H1 (cell line): ENCODE data around the gene RWDD3. TPM values are rescaled to one million over a fixed set of nuclear protein-coding genes. Genes with fewer than 3 reads are reported as not detected.

Experiments used
- CTCF ChIA-PET: fragments of 300-600 bp; sonication (Branson Sonifier 250); formaldehyde crosslinking; loops from one replicate; lab custom pipeline; 2021; ENCODE audit not compliant: partially characterized antibody; lab: Charles Lee
- POLR2A ChIA-PET: fragments of 300-600 bp; sonication (Branson Sonifier 250); formaldehyde crosslinking; loops from one replicate; lab custom pipeline; 2021; ENCODE audit warnings: inconsistent platforms; ENCODE audit not compliant: partially characterized antibody; lab: Charles Lee
- DNase-seq, 2 experiments: peaks; one replicate each; pipeline versions ENCODE4 v3.0.0 to v3.0.0-alpha.2; 2010 to 2022; ENCODE audit warnings: low spot score in 2 of 2, low read depth in 1 of 2, mixed read lengths in 1 of 2
- FAIRE-seq: peaks from 2 replicates; lab custom pipeline; 2011; peaks lifted over from hg19 to GRCh38; lab: Jason Lieb, UNC
- H2AFZ ChIP-seq: 2 replicates; pipeline ENCODE4 v1.8.1; 2012; ENCODE audit warnings: low read length, inconsistent platforms
- H2AK5ac ChIP-seq: 2 replicates; pipeline ENCODE4 v1.6.1; 2013; ENCODE audit warnings: low read depth, low read length
- H2BK120ac ChIP-seq: replicated peaks from 2 replicates; pipeline ENCODE3; 2013; ENCODE audit warnings: low read depth, low read length, inconsistent platforms
- H2BK12ac ChIP-seq: 2 replicates; pipeline ENCODE4 v1.6.1; 2013; ENCODE audit warnings: low read depth, low read length
- H2BK15ac ChIP-seq: 2 replicates; pipeline ENCODE4 v1.6.1; 2013; ENCODE audit warnings: low read length
- H2BK20ac ChIP-seq: 2 replicates; pipeline ENCODE4 v1.6.1; 2013; ENCODE audit warnings: low read length
- H2BK5ac ChIP-seq: 2 replicates; pipeline ENCODE4 v1.6.1; 2013; ENCODE audit warnings: low read depth, low read length
- H3K14ac ChIP-seq: 2 replicates; pipeline ENCODE4 v1.6.1; 2013; ENCODE audit warnings: inconsistent platforms; ENCODE audit not compliant: insufficient read length
- H3K18ac ChIP-seq: 2 replicates; pipeline ENCODE4 v1.6.1; 2013; ENCODE audit warnings: low read length; ENCODE audit errors: extremely low read depth
- H3K23ac ChIP-seq: 2 replicates; pipeline ENCODE4 v1.6.1; 2013; ENCODE audit warnings: inconsistent platforms; ENCODE audit not compliant: insufficient read length
- H3K23me2 ChIP-seq: 2 replicates; pipeline ENCODE4 v1.6.1; 2013; ENCODE audit warnings: low read depth, low read length
- H3K27ac ChIP-seq: 2 replicates; pipeline ENCODE4 v1.6.1; 2011; ENCODE audit warnings: low read depth, low read length, inconsistent platforms
- H3K27me3 ChIP-seq, 4 experiments: replicated peaks in 1 of 4; 1 replicate in 1 of 4; 2 replicates in 3 of 4; pipeline versions ENCODE4 v1.6.1 to v1.8.1; 2011 to 2013; ENCODE audit warnings: low read length in 3 of 4, mild to moderate bottlenecking in 3 of 4, inconsistent platforms in 2 of 4, mixed read lengths in 2 of 4, moderate library complexity in 1 of 4; ENCODE audit not compliant: control insufficient read depth in 3 of 4, insufficient read depth in 3 of 4; ENCODE audit errors: extremely low read depth in 1 of 4
- H3K36me3 ChIP-seq, 4 experiments: 2 replicates each; pipeline versions ENCODE4 v1.6.1 to v1.8.1; 2011 to 2013; ENCODE audit warnings: mild to moderate bottlenecking in 4 of 4, low read length in 3 of 4, moderate library complexity in 2 of 4, control low read depth in 1 of 4, inconsistent platforms in 1 of 4; ENCODE audit not compliant: insufficient read depth in 4 of 4, control insufficient read depth in 2 of 4
- H3K4ac ChIP-seq: replicated peaks from 2 replicates; pipeline ENCODE3; 2013; ENCODE audit warnings: low read length, low read depth, mixed read lengths, inconsistent platforms; ENCODE audit not compliant: insufficient read length
- H3K4me1 ChIP-seq, 4 experiments: replicated peaks in 1 of 4; 1 replicate in 1 of 4; 2 replicates in 3 of 4; pipeline versions ENCODE4 v1.6.1 to v1.8.1; 2011 to 2013; ENCODE audit warnings: low read length in 3 of 4, inconsistent platforms in 2 of 4, mixed read lengths in 1 of 4; ENCODE audit not compliant: insufficient read depth in 4 of 4, control insufficient read depth in 3 of 4
- H3K4me2 ChIP-seq, 2 experiments: 2 replicates each; pipeline versions ENCODE4 v1.6.1 to v1.8.1; 2011 to 2013; ENCODE audit warnings: low read depth in 2 of 2, low read length in 2 of 2, control low read depth in 1 of 2, inconsistent platforms in 1 of 2, mild to moderate bottlenecking in 1 of 2; ENCODE audit not compliant: insufficient read depth in 1 of 2
- H3K4me3 ChIP-seq, 4 experiments: fragments of 200-600, 300-600 bp in 1 of 4; sonication (generic), shearing (Covaris generic), sonication (Bioruptor Twin) in 1 of 4; 2 replicates each; pipeline versions ENCODE4 v1.5.1 to v1.8.1; 2011 to 2016; ENCODE audit warnings: low read length in 4 of 4, low read depth in 3 of 4, control low read depth in 2 of 4, inconsistent platforms in 2 of 4, mild to moderate bottlenecking in 2 of 4, mixed read lengths in 1 of 4, moderate library complexity in 1 of 4; ENCODE audit not compliant: insufficient read depth in 2 of 4; ENCODE audit errors: extremely low read depth in 1 of 4
- H3K56ac ChIP-seq: replicated peaks from 2 replicates; pipeline ENCODE3; 2013; ENCODE audit warnings: low read depth, mild to moderate bottlenecking, mixed read lengths, low read length, inconsistent platforms; ENCODE audit not compliant: insufficient read length
- H3K79me1 ChIP-seq: 2 replicates; pipeline ENCODE4 v1.6.1; 2013; ENCODE audit warnings: low read depth, low read length, control low read depth
- H3K79me2 ChIP-seq, 2 experiments: 2 replicates each; pipeline versions ENCODE4 v1.6.1 to v1.8.1; 2012 to 2013; ENCODE audit warnings: low read length in 2 of 2, mild to moderate bottlenecking in 2 of 2, inconsistent platforms in 1 of 2; ENCODE audit not compliant: insufficient read depth in 2 of 2, control insufficient read depth in 1 of 2
- H3K9ac ChIP-seq, 4 experiments: replicated peaks in 1 of 4; 1 replicate in 1 of 4; 2 replicates in 3 of 4; pipeline versions ENCODE4 v1.6.1 to v1.8.1; 2011 to 2013; ENCODE audit warnings: low read depth in 3 of 4, low read length in 3 of 4, control low read depth in 2 of 4, mild to moderate bottlenecking in 2 of 4, moderate library complexity in 2 of 4, inconsistent platforms in 1 of 4; ENCODE audit errors: extremely low read depth in 1 of 4
- H3K9me3 ChIP-seq, 2 experiments: 2 replicates each; pipeline versions ENCODE4 v1.6.1 to v1.8.1; 2012 to 2013; ENCODE audit warnings: mild to moderate bottlenecking in 2 of 2, moderate library complexity in 2 of 2, control low read depth in 1 of 2, inconsistent platforms in 1 of 2, low read depth in 1 of 2, low read length in 1 of 2, mixed read lengths in 1 of 2; ENCODE audit not compliant: insufficient read depth in 2 of 2
- H4K20me1 ChIP-seq, 2 experiments: replicated peaks in 1 of 2; 2 replicates each; pipeline versions ENCODE3 to v1.8.1; 2011 to 2013; ENCODE audit warnings: inconsistent platforms in 2 of 2, low read length in 2 of 2, mild to moderate bottlenecking in 1 of 2; ENCODE audit not compliant: insufficient read depth in 2 of 2, control insufficient read depth in 1 of 2
- H4K5ac ChIP-seq: 2 replicates; pipeline ENCODE4 v1.6.1; 2013; ENCODE audit warnings: low read length, low read depth, mixed read lengths, inconsistent platforms; ENCODE audit not compliant: insufficient read length
- H4K8ac ChIP-seq: 2 replicates; pipeline ENCODE4 v1.8.0; 2013; ENCODE audit warnings: mild to moderate bottlenecking, moderate library complexity, low read length, inconsistent platforms; ENCODE audit not compliant: insufficient read depth; ENCODE audit errors: extremely low read depth
- H4K91ac ChIP-seq: replicated peaks from 2 replicates; pipeline ENCODE3; 2013; ENCODE audit warnings: low read length, mixed read lengths, inconsistent platforms; ENCODE audit not compliant: insufficient read length
- BACH1 ChIP-seq: IDR thresholded peaks from 2 replicates; pipeline ENCODE4 v1.6.1; 2012; ENCODE audit warnings: low read length, improper control_type of control experiment
- CTBP2 ChIP-seq: IDR thresholded peaks from 2 replicates; pipeline ENCODE4 v1.7.0; 2011; ENCODE audit warnings: borderline replicate concordance, mild to moderate bottlenecking, moderate library complexity, mixed read lengths, low read length; ENCODE audit not compliant: insufficient read depth, insufficient read length
- WGBS, 2 experiments: shearing (Covaris generic) in 1 of 2; methylation state at CpG; one replicate each; pipeline versions ENCODE4 v1.1.6 to v1.1.7; 2013 to 2015; ENCODE audit warnings: low lambda C conversion rate in 2 of 2, mixed read lengths in 2 of 2, inconsistent platforms in 1 of 2, low coverage in 1 of 2, missing lambda C conversion rate in 1 of 2; ENCODE audit not compliant: insufficient replicate concordance in 2 of 2, insufficient coverage in 1 of 2, insufficient read length in 1 of 2; ENCODE audit errors: extremely low coverage in 1 of 2, missing lambda C conversion rate in 1 of 2; 5-methylcytosine and 5-hydroxymethylcytosine counted together
- polyA plus RNA-seq, 7 experiments: library from polyadenylated mRNA; depleted of rRNA in 3 of 7; stranded (reverse) in 5 of 7; unstranded in 2 of 7; fragments of >200 nt in 5 of 7; fragments of 200-250 nt in 2 of 7; gene quantifications; 1 replicate in 5 of 7; 2 replicates in 1 of 7; 4 replicates in 1 of 7; pipeline versions ENCODE4 v1.2.1 to v1.2.3, GENCODE V29; 2011 to 2013; ENCODE audit warnings: missing spikeins in 2 of 7, mixed read lengths in 2 of 7
- total RNA-seq: library from RNA; stranded (reverse); fragmentation: NEBNext Ultra II Directional; extraction: Animal tissue kit (Norgen Biotek cat#: 25700); gene quantifications from 2 replicates; pipeline ENCODE4 v1.2.1, GENCODE V29; 2021

Gene RWDD3
- total and polyA plus RNA-seq, 2 of the 8 experiments (the other 6 are each of a cell fraction or from before 2014, with no cell fraction given), result 7.9 to 14.5 TPM

DNA sequence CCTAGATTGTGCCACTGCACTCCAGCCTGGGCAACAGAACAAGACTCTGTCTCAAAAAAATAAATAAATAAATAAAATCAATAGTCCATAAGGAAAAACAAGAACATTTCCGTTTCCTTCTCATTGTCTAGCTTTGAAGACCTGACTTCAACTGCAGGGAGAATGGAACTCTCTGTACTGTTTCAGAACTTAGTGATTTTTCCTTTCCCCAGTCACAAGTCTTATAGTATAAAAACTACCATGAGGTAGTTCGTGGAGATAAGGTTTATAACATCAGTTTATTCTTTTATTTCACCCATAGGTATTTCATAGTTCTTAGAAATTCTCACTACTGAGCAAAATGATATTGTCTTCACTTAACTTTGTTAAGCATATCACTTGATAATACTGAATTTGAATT, 11.4 kb upstream of the RWDD3 start:
- H3K79me1 ChIP-seq, result no peaks in the 10 kb centered on the region
- no peak for DNase-seq
- no peak overlapping the region for H3K4me3 ChIP-seq
- no peaks in the 10 kb centered on the region for H4K20me1 ChIP-seq
- no peak overlapping the region for H2BK5ac ChIP-seq
- no peaks in the 10 kb centered on the region for H3K79me2 ChIP-seq
- H3K27ac ChIP-seq, result no peak overlapping the region
- H3K27me3 ChIP-seq, result no peaks in the 10 kb centered on the region
- H3K23ac ChIP-seq, result no peak overlapping the region
- H2BK120ac ChIP-seq, result no peak overlapping the region
- H3K9me3 ChIP-seq, result no peaks in the 10 kb centered on the region; a peak in 1 of 4 replicates
- no peak for FAIRE-seq
- no peak overlapping the region for H3K9ac ChIP-seq
- H3K18ac ChIP-seq, result no peak overlapping the region
- H2BK12ac ChIP-seq, result no peak overlapping the region
- H3K14ac ChIP-seq, result no peak overlapping the region
- H2BK20ac ChIP-seq, result no peak overlapping the region
- no peak overlapping the region for H2AK5ac ChIP-seq
- H4K8ac ChIP-seq, result no peak overlapping the region
- TF ChIP-seq BACH1 (no peak), CTBP2 (no peak)
- H3K4ac ChIP-seq, result no peak overlapping the region
- no peaks in the 10 kb centered on the region for H3K36me3 ChIP-seq
- WGBS, 2 experiments, result 90% methylated on average over 2 of the region's 2 CpGs; no CpG with 5 or more reads in 1 of the 2 experiments
- no peak overlapping the region for H4K5ac ChIP-seq
- H2AFZ ChIP-seq, result no peak overlapping the region
- H3K23me2 ChIP-seq, result no peaks in the 10 kb centered on the region
- no peak overlapping the region for H3K56ac ChIP-seq
- no peak overlapping the region for H3K4me2 ChIP-seq
- no peak overlapping the region for H4K91ac ChIP-seq
- H3K4me1 ChIP-seq, result peaks cover 0 to 5% (median 4%) of the 10 kb centered on the region in 4 experiments; a peak in 3 of 7 replicates
- ChIA-PET POLR2A (interaction anchor here (1.4 kb wide), 1 partner anchor 11 kb away, joined by 5 read pairs; the partner anchor contains the start of gene RWDD3), CTCF (interaction anchor here (0.9 to 3.0 kb wide), 4 partner anchors 11 to 105 kb away, joined by 3 to 15 read pairs (median 4); partner anchors contain the start of genes RWDD3 and TLCD4)
- no peak overlapping the region for H2BK15ac ChIP-seq
